Measurements from ENCODE around the gene DNAH17. TPM values are rescaled to one million over a fixed set of nuclear protein-coding genes. Genes with fewer than 3 reads are reported as not detected.
A peak's percentile ranks its signal among the peaks of the same experiment; 100 is the strongest.

The DNAH17 gene
- total and polyA plus RNA-seq, 2 of the 13 experiments (the other 11 are each of a cell fraction or from before 2014, with no cell fraction given), result 0.86 to 1.6 TPM

- TF ChIP-seq RERE (CRISPR knock-in tag; IDR thresholded peaks at IDR 0.05; ENCODE audit: low read depth), result no peak; the same call in 1 of the 2 replicates
- peak in 1 of 2 experiments; percentile 58; a peak in 2 of 4 replicates for TF ChIP-seq NR2F1 (CRISPR knock-in tag; IDR thresholded peaks at IDR 0.05)
- 0 out of 2 replicates have a peak, but pooled peaks have one; percentile 69 for TF ChIP-seq ZNF782 (CRISPR knock-in tag; IDR thresholded peaks at IDR 0.05; ENCODE audit: borderline replicate concordance)
- TF ChIP-seq, protein P1, sequence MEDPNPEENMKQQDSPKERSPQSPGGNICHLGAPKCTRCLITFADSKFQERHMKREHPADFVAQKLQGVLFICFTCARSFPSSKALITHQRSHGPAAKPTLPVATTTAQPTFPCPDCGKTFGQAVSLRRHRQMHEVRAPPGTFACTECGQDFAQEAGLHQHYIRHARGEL (CRISPR knock-in tag; IDR thresholded peaks at IDR 0.05), result 0 out of 2 replicates have a peak, but pooled peaks have one; percentile 65
- TF ChIP-seq ZNF329 (CRISPR knock-in tag; IDR thresholded peaks at IDR 0.05; ENCODE audit: low read depth), result no peak
- peak; percentile 94 for TF ChIP-seq RARA (CRISPR knock-in tag; IDR thresholded peaks at IDR 0.05)
- TF ChIP-seq ZNF275 (CRISPR knock-in tag; IDR thresholded peaks at IDR 0.05; ENCODE audit: borderline replicate concordance), result peak; percentile 37; the same call in 1 of the 2 replicates
- no peak for TF ChIP-seq HNRNPH1 (optimal IDR thresholded peaks at IDR 0.05; ENCODE audit: low read depth, low read length)
- no peak for TF ChIP-seq CCAR2 (optimal IDR thresholded peaks at IDR 0.05; ENCODE audit: low read depth, low read length)
- no peak for TF ChIP-seq AKAP8 (CRISPR knock-in tag; IDR thresholded peaks at IDR 0.05)
- TF ChIP-seq CENPX (CRISPR knock-in tag; IDR thresholded peaks at IDR 0.05), result no peak
- no peak for TF ChIP-seq E2F2 (CRISPR knock-in tag; IDR thresholded peaks at IDR 0.05; ENCODE audit: borderline replicate concordance)
- TF ChIP-seq ZNF496 (CRISPR knock-in tag; IDR thresholded peaks at IDR 0.05; ENCODE audit: insufficient replicate concordance), result no peak
- no peak for TF ChIP-seq ZNF547 (CRISPR knock-in tag; IDR thresholded peaks at IDR 0.05)
- TF ChIP-seq, protein P2, sequence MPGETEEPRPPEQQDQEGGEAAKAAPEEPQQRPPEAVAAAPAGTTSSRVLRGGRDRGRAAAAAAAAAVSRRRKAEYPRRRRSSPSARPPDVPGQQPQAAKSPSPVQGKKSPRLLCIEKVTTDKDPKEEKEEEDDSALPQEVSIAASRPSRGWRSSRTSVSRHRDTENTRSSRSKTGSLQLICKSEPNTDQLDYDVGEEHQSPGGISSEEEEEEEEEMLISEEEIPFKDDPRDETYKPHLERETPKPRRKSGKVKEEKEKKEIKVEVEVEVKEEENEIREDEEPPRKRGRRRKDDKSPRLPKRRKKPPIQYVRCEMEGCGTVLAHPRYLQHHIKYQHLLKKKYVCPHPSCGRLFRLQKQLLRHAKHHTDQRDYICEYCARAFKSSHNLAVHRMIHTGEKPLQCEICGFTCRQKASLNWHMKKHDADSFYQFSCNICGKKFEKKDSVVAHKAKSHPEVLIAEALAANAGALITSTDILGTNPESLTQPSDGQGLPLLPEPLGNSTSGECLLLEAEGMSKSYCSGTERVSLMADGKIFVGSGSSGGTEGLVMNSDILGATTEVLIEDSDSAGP (CRISPR knock-in tag; IDR thresholded peaks at IDR 0.05; ENCODE audit: borderline replicate concordance), result peak; percentile 69
- TF ChIP-seq ZNF598 (CRISPR knock-in tag; IDR thresholded peaks at IDR 0.05; ENCODE audit: borderline replicate concordance), result peak; percentile 17; the same call in 1 of the 2 replicates
- no peak for TF ChIP-seq ZNF841 (CRISPR knock-in tag; IDR thresholded peaks at IDR 0.05; ENCODE audit: borderline replicate concordance)
These were observed 11.2 kb upstream of the DNAH17 start (continued) for GRCh38 chr17:78588258-78589030.

Data from HepG2 (cell line).